HuH-7 (cell line): Measurements from ENCODE around the gene YES1.
"Not testable (repeated sequence)": the region's sequence is repeated elsewhere in the genome, so short reads cannot be mapped to it uniquely, and the experiment has no call there.

ENCODE experiments used
- DNase-seq: peaks from one replicate; pipeline ENCODE4 v3.0.0; 2011; ENCODE audit warnings: low spot score

Gene YES1

GRCh38 chr18:683531-683930, 128.5 kb downstream of the YES1 start:
- no peak for DNase-seq

DNA sequence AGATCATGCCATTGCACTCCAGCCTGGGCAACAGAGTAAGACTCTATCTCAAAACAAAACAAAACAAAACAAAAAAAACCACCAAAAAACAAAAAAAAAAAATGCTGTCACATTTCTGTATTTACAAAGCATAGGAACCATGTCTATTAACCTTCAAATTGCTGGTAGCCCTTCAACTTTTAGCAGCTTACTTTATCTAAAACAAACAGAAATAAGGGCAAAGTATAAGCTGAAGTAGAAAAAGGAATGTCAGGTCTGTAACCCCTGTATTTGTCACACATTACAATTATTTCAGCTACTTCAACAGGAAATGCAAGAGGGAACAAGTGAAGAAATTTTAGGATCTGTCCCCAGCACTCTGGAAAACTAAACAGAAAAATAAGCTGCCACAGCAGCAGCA, 129.2 kb downstream of the YES1 start:
- peak; percentile 53 for DNase-seq

DNA sequence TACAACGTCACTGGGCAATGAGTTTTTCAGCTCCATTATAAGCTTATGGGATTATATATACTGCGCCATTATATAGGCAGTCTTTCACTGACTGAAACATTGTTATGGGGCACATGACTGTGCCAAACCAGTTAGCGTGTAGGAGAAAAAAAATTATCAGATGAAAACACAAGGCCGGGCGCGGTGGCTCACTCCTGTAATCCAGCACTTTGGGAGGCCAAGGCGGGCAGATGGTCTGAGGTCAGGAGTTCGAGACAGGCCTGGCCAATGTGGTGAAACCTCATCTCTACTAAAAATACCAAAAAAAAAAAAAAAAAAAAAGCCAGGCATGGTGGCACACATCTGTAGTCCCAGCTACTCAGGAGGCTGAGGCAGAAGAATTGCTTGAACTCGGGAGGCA, 129.6 kb downstream of the YES1 start:
- DNase-seq = not testable (repeated sequence)

DNA sequence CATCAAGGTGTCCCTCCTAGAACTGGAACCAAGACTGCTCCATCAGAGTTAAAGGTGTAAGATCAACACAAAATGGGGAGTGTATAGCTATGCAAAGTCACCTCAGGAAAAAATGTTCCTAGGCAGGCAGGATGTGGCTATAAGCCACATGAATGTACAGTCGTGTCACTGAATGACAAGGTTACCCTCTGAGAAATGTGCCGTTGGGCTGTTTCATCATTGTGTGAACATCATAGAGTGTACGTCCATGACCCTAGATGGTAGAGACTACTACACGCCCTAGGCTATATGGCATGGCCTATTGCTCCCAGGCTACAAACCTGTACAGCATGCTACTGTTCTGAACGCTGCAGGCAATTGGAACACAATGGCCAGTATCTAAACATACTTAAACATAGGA, 130.1 kb downstream of the YES1 start:
- DNase-seq = no peak

- no peak for DNase-seq
Measured at GRCh38 chr18:680392-680791, 131.7 kb downstream of the YES1 start.

GRCh38 chr18:679516-679915, 132.5 kb downstream of the YES1 start:
- no peak for DNase-seq

- no peak for DNase-seq
Measured at GRCh38 chr18:678482-679182, 133.4 kb downstream of the YES1 start.

- DNase-seq = no peak
Measured at GRCh38 chr18:677951-678381, 134.1 kb downstream of the YES1 start.

DNA sequence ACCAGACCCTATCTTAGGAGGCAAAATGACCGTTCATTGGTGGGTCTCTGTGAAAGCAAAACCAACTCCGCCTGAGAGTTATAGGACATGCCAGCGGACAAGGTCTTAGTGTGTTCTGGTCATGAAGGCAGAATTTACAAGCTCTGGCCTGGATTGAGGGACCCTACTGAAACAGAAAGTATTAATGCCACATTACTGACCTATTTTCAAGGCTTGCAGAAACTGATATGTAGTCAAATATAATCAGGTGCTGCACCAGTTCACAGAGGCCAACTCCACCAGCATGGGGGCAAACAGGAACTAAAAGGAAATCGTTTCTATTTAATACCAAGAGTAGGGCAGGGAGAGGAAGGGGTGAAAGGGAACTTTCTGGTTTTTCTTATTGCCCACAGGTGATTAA, 134.9 kb downstream of the YES1 start:
- no peak for DNase-seq

DNA sequence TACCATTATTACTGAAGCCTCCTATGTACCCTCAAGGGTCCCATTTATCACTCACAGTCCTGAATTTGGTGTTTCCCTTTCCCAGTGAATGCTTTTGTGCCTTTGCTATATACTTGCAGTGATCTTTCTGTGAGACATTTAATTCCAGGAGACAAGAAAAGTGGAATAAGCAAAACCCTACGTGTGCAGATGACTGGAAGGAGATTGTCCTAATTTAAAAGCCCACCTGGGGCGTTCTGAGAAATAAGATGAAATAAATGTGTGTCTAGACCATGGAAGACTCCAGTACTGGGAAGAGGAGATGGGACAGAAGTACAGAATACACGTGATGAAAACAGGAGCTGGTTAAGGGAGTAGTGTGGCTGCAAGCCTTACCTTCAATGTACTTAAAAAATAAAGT, 135.3 kb downstream of the YES1 start:
- DNase-seq = no peak

GRCh38 chr18:676069-676468, 136.0 kb downstream of the YES1 start:
- DNase-seq = no peak

DNA sequence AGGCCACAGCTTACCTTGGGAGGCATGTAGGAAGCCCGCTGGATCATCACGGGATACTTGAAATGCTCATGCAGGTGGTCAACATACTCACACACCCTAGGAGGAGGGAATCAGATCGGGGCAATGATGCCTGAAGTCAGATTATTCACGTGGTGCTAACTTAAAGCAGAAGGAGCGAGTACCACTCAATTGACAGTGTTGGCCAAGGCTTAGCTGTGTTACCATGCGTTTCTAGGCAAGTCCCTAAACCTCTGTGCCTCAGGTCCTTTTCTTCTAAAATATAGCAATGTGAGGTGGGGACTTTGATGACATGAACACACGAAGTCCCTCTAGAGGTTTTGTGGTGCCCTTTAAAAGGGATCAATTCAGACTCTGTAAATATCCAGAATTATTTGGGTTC, 136.7 kb downstream of the YES1 start:
- DNase-seq = no peak

DNA sequence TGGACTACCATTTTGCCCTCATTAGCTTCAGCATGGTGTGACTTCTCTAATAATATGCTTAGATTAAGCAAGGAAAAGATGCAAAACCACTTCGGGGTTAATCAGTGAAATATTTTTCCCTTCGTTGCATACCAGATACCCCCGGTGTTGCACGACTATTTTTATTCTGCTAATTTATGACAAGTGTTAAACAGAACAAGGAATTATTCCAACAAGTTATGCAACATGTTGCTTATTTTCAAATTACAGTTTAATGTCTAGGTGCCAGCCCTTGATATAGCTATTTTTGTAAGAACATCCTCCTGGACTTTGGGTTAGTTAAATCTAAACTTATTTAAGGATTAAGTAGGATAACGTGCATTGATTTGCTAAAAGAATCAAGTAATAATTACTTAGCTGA, 138.3 kb downstream of the YES1 start:
- no peak for DNase-seq

DNA sequence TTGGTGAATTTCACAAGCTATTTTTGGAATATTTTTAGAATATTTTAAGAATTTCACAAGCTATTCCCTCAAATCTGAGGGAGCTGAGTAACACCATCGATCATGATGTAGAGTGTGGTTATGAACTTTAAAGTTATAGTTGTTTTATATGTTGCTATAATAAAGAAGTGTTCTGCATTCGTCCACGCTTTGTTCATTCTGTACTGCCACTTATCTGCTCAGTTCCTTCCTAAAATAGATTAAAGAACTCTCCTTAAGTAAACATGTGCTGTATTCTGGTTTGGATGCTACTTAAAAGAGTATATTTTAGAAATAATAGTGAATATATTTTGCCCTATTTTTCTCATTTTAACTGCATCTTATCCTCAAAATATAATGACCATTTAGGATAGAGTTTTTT, 138.7 kb downstream of the YES1 start:
- DNase-seq = no peak
